Hepatocyte (in vitro differentiated cells): ENCODE results near the gene NUDT14.

Experiments
- CTCF ChIP-seq: fragments of 200-600 bp; sonication (generic); IDR thresholded peaks from 2 replicates; pipeline ENCODE4 v1.5.1; 2016; ENCODE audit warnings: antibody characterized with exemption, mild to moderate bottlenecking; ENCODE audit not compliant: poor library complexity
- EZH2 ChIP-seq: fragments of 200-600 bp; sonication (generic); IDR thresholded peaks from 2 replicates; pipeline ENCODE4 v1.6.1; 2016; ENCODE audit warnings: antibody characterized with exemption, mild to moderate bottlenecking, borderline replicate concordance

GRCh38 chr14:105146181-105146975 lies 34.7 kb downstream of the NUDT14 start:
- TF ChIP-seq CTCF (no peak), EZH2 (no peak)
